NCI-H774 (cell line): ENCODE measurements around the gene NAA80.

ENCODE experiments used
- DNase-seq: peaks from one replicate; lab custom pipeline; 2025; lab: John Stamatoyannopoulos, UW

Gene NAA80

DNA sequence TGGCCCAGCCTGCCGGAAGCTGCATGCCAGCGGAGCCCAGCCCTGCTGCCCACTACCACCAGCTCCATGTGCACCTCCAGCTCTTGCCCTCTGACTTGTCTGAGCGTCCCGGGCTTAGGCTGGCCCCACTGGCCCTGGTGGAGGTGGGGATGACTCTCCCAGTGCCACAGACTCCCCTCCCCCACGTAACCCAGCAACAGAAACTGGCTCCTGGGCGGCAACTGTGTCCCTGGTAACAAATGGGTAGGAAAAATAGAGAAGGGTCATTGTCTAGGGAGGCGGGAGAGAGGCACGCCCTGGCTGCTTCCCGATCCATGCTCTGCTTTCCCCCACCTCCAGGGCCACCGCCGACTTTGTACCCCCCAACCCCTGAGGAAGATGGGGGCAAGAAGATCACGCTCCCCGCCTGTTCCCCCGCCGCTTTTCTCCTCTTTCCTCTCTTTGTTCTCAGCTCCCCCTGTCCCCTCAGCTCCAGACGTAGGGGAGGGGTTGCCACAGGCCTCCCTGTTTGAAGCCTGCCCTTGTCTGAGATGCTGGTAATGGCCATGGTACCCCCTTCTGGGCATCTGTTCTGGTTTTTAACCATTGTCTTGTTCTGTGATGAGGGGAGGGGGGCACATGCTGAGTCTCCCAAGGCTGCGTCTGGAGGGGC, 41.0 kb downstream of the NAA80 start:
- DNase-seq = no peak

DNA sequence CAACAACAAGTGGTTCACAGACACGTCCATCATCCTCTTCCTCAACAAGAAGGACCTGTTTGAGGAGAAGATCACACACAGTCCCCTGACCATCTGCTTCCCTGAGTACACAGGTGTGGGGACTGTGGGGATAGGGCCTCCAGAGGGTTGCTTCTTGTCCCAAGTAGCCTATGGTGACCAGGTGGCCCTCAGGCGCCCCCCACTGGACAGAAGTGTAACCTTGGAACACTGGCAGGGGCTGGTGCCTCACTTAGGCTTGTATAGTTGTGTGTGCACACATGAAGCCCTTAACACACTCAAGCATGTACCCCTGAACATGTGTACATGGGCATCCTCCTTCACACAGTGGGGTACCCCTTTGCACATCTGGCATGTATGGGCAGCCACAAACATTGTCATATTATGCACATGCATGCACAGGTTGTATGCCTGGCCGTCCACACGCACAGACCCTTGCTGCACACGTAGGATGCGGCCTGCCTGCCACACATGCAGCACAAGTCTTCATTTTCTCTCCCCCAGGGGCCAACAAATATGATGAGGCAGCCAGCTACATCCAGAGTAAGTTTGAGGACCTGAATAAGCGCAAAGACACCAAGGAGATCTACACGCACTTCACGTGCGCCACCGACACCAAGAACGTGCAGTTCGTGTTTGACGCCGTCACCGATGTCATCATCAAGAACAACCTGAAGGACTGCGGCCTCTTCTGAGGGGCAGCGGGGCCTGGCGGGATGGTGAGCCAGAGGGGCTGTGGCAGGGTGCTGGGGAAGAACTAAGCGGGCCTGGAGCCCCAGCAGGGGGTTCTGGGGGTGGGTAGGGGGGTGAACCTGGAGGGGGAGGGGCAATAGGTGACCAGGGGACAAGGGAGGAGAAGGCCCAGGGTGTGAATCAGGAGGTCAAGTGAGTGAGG, 42.0 kb downstream of the NAA80 start:
- DNase-seq = no peak

DNA sequence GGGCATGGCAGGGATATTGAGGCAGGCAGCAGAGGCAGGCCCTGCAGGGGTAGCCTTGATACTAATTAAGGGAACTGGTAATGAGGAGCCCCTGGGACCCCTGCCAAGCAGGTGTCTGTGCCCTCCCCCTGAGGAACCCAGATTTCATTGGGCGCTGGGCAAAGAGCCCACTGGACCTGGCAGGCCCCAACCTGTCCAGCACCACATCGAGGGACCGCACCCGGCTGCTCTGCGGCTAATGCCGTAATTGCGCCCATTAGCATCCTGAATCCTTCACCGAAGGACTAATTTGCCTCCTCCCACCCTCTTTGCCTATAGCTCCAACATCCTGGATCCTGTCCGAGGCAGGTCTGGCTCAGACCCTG, 44.0 kb downstream of the NAA80 start:
- no peak for DNase-seq

DNA sequence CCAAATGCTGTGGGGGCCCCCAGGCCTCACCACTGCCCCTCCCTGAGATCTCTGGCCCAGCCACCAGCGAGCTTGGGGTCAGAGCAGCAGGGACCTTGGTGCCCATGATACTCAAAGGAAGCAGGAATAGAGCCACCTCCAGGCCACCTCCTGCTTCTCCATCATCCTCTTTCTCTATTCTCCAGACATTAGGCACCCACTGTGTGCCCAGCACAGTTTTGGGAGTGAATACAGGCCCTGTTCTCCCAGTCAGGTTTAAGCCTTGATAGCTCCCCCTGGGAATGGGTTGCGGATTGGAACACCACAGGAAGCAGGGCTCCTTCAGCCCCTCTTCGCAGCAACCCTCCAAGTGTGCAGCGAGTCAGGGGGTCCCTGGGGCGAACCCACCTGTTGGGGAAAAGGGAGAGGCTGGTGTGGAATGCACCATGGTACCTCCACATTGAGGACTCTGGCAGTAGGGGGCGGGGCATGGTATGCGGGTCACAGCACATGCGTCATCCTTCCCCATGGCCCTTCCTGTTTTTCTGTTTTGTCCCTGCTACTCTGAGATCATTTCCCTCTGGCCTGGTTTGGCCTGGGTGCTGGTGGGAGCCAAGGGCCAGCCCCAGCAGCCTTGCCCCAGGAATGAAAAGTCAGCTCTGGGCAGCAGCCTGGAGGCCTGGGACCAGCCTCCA, 44.5 kb downstream of the NAA80 start:
- no peak for DNase-seq

DNA sequence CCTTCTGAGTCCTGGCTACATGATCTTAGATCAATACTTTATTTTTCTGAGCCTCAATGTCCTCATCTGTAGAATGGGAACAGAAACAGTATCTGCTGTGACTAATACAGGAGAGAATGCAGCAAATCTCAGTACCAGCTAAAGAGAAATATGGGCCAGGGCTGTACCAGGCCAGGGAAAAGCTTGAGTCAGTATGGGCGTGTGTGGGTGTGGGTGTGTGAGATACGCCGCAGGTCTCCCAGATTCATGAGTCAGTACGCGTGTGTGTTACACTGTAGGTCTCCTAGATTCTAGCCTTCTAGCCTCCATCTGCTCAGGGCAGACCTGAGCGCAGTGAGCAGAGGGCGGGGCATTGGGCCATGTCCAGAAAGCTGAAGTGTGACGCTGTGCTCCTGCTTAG, 48.0 kb downstream of the NAA80 start:
- DNase-seq = no peak

DNA sequence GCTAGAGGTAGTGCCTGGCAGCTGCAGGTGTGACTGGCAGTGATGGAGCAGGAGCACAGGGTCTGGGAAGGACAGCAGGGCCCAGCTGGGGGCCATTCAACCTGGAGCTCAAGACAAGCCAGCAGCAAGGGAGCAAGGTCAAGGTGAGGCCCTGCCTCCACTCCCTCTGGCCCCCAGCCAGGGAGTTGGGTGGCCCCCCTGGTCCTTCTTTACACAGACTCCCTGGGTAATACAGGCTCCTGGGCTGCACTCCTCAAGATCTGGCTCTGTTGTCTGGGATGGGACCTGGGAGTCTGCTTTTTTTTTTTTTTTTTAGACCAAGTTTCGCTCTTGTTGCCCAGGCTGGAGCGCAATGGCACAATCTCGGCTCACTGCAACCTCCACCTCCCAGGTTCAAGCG, 48.7 kb downstream of the NAA80 start:
- no peak for DNase-seq

DNA sequence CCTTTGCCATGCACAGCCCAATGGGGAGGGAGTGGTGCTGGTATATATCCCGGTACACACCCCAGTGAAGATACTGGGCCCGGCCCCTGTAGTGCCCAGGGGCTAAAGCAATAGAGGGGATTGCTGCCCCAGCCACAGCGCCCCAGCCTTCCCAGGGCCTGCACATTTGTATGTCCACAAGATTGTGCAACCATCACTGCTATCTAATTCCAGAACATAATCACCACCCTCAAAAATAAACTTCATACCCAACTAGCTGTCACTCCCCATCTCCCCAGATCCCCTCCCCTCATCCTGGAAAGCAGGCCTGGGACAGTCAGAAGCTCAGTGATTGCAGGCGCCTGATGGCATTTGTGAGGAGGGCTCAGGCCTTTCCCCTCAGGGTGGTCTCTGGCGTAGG, 49.7 kb downstream of the NAA80 start:
- no peak for DNase-seq

DNA sequence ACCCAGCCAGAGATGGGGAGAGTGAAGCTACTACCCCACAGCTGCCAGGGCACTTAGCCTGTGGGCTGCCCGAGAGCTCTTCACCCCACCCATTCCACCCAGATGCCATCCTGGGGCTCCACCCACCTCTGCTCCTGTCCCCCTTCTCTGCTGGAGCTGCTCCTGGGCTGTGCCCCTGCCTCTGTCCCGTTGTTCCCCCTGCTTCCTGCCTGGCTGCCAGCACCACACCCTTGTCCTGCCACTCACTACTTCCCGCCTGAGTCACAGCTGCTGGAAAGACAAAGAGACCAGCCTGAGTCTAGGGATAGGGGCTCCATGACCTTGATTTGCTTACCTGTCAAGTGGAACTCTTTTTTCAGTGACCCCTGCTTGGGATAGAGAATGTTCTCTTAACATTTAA, 50.8 kb downstream of the NAA80 start:
- DNase-seq = no peak

DNA sequence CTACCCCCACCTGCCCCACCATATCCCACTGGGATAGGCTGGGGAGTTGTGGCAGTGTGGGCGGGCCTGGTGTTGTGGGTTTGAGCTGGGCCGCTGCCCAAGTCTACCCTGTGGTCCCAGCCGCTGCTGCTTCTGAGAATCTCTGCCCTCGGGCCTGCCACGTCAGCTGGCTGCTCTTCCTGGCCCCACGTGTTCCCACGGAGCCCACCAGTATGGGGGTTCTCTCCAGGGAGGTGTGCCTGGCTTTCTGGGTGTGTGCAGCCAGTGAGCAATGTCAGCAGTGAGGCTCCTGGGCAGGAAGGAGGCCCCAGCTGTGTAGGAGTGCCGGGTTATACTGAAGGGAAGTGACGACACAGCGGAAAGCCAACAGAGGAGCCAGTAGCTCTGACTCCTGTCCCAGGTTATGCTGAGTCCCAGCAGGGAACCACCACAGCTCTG, 52.7 kb downstream of the NAA80 start:
- no peak for DNase-seq
